ENCODE results near the gene HDX. TPM values are rescaled to one million over a fixed set of nuclear protein-coding genes. Genes with fewer than 3 reads are reported as not detected.
A peak's percentile ranks its signal among the peaks of the same experiment; 100 is the strongest.
"Not testable (repeated sequence)": the region's sequence is repeated elsewhere in the genome, so short reads cannot be mapped to it uniquely, and the experiment has no call there.

The HDX gene
- total and polyA plus RNA-seq, 9 of the 15 experiments (the other 6 are each of a cell fraction or from before 2014, with no cell fraction given) = not detected

DNA sequence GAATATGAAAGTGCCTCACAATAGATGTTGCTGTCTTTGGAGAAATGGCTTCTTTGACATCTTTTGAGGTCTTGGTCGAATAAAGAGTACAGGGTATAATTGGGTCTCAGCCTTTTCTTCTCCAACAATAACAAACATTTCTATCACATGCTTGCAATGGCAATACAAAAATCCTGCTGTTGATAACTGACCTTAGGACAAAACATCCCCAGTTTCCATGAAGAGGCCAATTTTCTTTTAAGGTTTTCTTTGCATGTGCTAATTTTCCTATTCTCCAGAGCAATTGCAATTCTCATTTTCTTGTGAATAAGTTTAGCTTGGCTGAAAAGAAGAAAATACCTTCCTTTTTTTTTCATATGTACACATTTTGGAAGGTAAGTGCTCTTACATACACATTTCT lies 183.6 kb downstream of the HDX start (continued):
- TF ChIP-seq, protein P1, sequence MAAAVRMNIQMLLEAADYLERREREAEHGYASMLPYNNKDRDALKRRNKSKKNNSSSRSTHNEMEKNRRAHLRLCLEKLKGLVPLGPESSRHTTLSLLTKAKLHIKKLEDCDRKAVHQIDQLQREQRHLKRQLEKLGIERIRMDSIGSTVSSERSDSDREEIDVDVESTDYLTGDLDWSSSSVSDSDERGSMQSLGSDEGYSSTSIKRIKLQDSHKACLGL (CRISPR knock-in tag; IDR thresholded peaks at IDR 0.05; ENCODE audit: borderline replicate concordance, poor library complexity, severe bottlenecking) = no peak
- TF ChIP-seq MIER1 (IDR thresholded peaks at IDR 0.05; ENCODE audit: low read depth) (no peak), MECOM (CRISPR knock-in tag; IDR thresholded peaks at IDR 0.05) (no peak), ZC3H4 (CRISPR knock-in tag; IDR thresholded peaks at IDR 0.05; ENCODE audit: borderline replicate concordance) (no peak)

- FAIRE-seq; H2AFZ ChIP-seq (ENCODE audit: low read depth, low read length); intact Hi-C loops (cut with micrococcal nuclease); H3K4me1 ChIP-seq (replicated peaks in 1 of 2; ENCODE audit: control insufficient read depth in 2 of 2, insufficient read depth in 2 of 2, low read length in 2 of 2); H3K27ac ChIP-seq (ENCODE audit: extremely low read depth, low read depth, low read length); H3K4me3 ChIP-seq; in situ Hi-C loops (cut with MboI); BruUV-seq (replicated peaks); CTCF ChIA-PET (ENCODE audit: low intra/inter-chr PET ratio); H3K27me3 ChIP-seq (ENCODE audit: control insufficient read depth in 2 of 2, insufficient read depth in 2 of 2, low read length in 2 of 2); H3K9me3 ChIP-seq (replicated peaks; ENCODE audit: control insufficient read depth, insufficient read depth, low read depth, low read length); H3K9ac ChIP-seq (ENCODE audit: insufficient read depth in 1 of 2, low read depth in 2 of 2, low read length in 2 of 2); H3K79me2 ChIP-seq (ENCODE audit: control insufficient read depth, insufficient read depth, low read length); H3K4me2 ChIP-seq (ENCODE audit: insufficient read depth, low read length); ATAC-seq; H3K36me3 ChIP-seq (ENCODE audit: control insufficient read depth, insufficient read depth, low read length); H3K9me1 ChIP-seq (ENCODE audit: control insufficient read depth, insufficient read depth, low read length); H4K20me1 ChIP-seq (replicated peaks; ENCODE audit: control insufficient read depth, insufficient read depth, low read length); POLR2A ChIA-PET; DNase-seq (ENCODE audit: extremely low read depth in 1 of 4, low spot score in 3 of 4): not testable (repeated sequence)
- TF ChIP-seq ZNF146 (CRISPR knock-in tag; IDR thresholded peaks at IDR 0.05; ENCODE audit: unreplicated experiment) (peak; percentile 67), RBM25 (IDR thresholded peaks at IDR 0.05; ENCODE audit: low read depth, low read length, severe bottlenecking) (peak; percentile 51)
These were observed 186.3 kb downstream of the HDX start for GRCh38 chrX:84315946-84316345.

Small RNAs within 50 kb of the gene (small RNA-seq; reads per million reads assigned to genes)
- not detected for gene AL450471.1

All from K562 (cell line).